HUES48 (cell line): ENCODE results near the gene VPS45.
"Not testable (repeated sequence)": the region's sequence is repeated elsewhere in the genome, so short reads cannot be mapped to it uniquely, and the experiment has no call there.

Source experiments
- H3K27ac ChIP-seq: one replicate; pipeline ENCODE4 v1.7.0; 2013; ENCODE audit warnings: low read depth, low read length, inconsistent platforms
- H3K27me3 ChIP-seq: 2 replicates; pipeline ENCODE4 v1.6.1; 2013; ENCODE audit warnings: mild to moderate bottlenecking, low read length; ENCODE audit not compliant: control insufficient read depth, insufficient read depth
- H3K36me3 ChIP-seq: 2 replicates; pipeline ENCODE4 v1.6.1; 2013; ENCODE audit warnings: low read length; ENCODE audit not compliant: control insufficient read depth, insufficient read depth
- H3K4me1 ChIP-seq: 2 replicates; pipeline ENCODE4 v1.6.1; 2013; ENCODE audit warnings: mild to moderate bottlenecking, low read length; ENCODE audit not compliant: control insufficient read depth, insufficient read depth
- H3K4me3 ChIP-seq: 2 replicates; pipeline ENCODE4 v1.5.1; 2013; ENCODE audit warnings: mild to moderate bottlenecking, low read depth, low read length
- H3K9ac ChIP-seq: 2 replicates; pipeline ENCODE4 v1.6.1; 2013; ENCODE audit warnings: mild to moderate bottlenecking, low read depth, low read length, moderate library complexity
- H3K9me3 ChIP-seq: 2 replicates; pipeline ENCODE4 v1.6.1; 2013; ENCODE audit warnings: low read length; ENCODE audit not compliant: control insufficient read depth, insufficient read depth

VPS45 gene

GRCh38 chr1:150053926-150054325, 13.7 kb upstream of the VPS45 start:
- H3K9me3 ChIP-seq: no peaks in the 10 kb centered on the region
- no peaks in the 10 kb centered on the region for H3K36me3 ChIP-seq
- no peak overlapping the region for H3K27ac ChIP-seq
- H3K27me3 ChIP-seq: no peaks in the 10 kb centered on the region
- no peak overlapping the region for H3K9ac ChIP-seq
- H3K4me1 ChIP-seq: peaks cover 4% of the 10 kb centered on the region; the same call in 1 of the 2 replicates
- H3K4me3 ChIP-seq: no peak overlapping the region

GRCh38 chr1:150055507-150055906, 12.1 kb upstream of the VPS45 start:
- H3K27ac ChIP-seq: not testable (repeated sequence)

GRCh38 chr1:150056407-150056806, 11.2 kb upstream of the VPS45 start:
- Histone ChIP-seq H3K4me3 (no peak overlapping the region), H3K4me1 (no peaks in the 10 kb centered on the region), H3K9ac (no peak overlapping the region), H3K27me3 (no peaks in the 10 kb centered on the region), H3K36me3 (no peaks in the 10 kb centered on the region), H3K27ac (no peak overlapping the region), H3K9me3 (no peaks in the 10 kb centered on the region)

More at GRCh38 chr1:150055507-150055906, 12.1 kb upstream of the VPS45 start:
- not testable (repeated sequence) for H3K4me1 ChIP-seq, H3K9me3 ChIP-seq, H3K4me3 ChIP-seq, H3K9ac ChIP-seq, H3K36me3 ChIP-seq, H3K27me3 ChIP-seq

GRCh38 chr1:150060260-150060659, 7.3 kb upstream of the VPS45 start:
- Histone ChIP-seq H3K36me3 (no peaks in the 10 kb centered on the region), H3K4me1 (no peaks in the 10 kb centered on the region), H3K27me3 (no peaks in the 10 kb centered on the region), H3K4me3 (no peak overlapping the region), H3K9ac (no peak overlapping the region), H3K9me3 (no peaks in the 10 kb centered on the region), H3K27ac (no peak overlapping the region)

- Histone ChIP-seq H3K36me3 (no peaks in the 10 kb centered on the region), H3K9me3 (no peaks in the 10 kb centered on the region), H3K27ac (no peak overlapping the region), H3K4me3 (no peak overlapping the region), H3K4me1 (0 out of 2 replicates have a peak, but pooled peaks cover 4% of the 10 kb centered on the region), H3K27me3 (no peaks in the 10 kb centered on the region), H3K9ac (no peak overlapping the region)
These were observed 5.9 kb upstream of the VPS45 start for GRCh38 chr1:150061632-150062101.

- H3K27ac ChIP-seq: no peak overlapping the region
- H3K36me3 ChIP-seq: no peaks in the 10 kb centered on the region
- no peak overlapping the region for H3K9ac ChIP-seq
- 0 out of 2 replicates have a peak, but pooled peaks cover 4% of the 10 kb centered on the region for H3K4me1 ChIP-seq
- H3K9me3 ChIP-seq: no peaks in the 10 kb centered on the region
- no peak overlapping the region for H3K4me3 ChIP-seq
- no peaks in the 10 kb centered on the region for H3K27me3 ChIP-seq
These were observed 5.5 kb upstream of the VPS45 start for GRCh38 chr1:150062113-150062512.

GRCh38 chr1:150065184-150065871, 2.2 kb upstream of the VPS45 start:
- Histone ChIP-seq H3K9ac (no peak overlapping the region), H3K27ac (no peak overlapping the region), H3K36me3 (peaks cover 13% of the 10 kb centered on the region), H3K27me3 (no peaks in the 10 kb centered on the region), H3K4me1 (0 out of 2 replicates have a peak, but pooled peaks cover 4% of the 10 kb centered on the region), H3K4me3 (no peak overlapping the region), H3K9me3 (no peaks in the 10 kb centered on the region)

- H3K9ac ChIP-seq: peak overlapping the region; percentile 92
- H3K4me3 ChIP-seq: peak overlapping the region; percentile 89
- H3K36me3 ChIP-seq: peaks cover 13% of the 10 kb centered on the region
- 0 out of 2 replicates have a peak, but pooled peaks cover 4% of the 10 kb centered on the region for H3K4me1 ChIP-seq
- H3K27me3 ChIP-seq: no peaks in the 10 kb centered on the region
- H3K9me3 ChIP-seq: no peaks in the 10 kb centered on the region
- H3K27ac ChIP-seq: peak overlapping the region; percentile 93
These were observed 1.2 kb upstream of the VPS45 start for GRCh38 chr1:150066328-150066727.

- H3K27me3 ChIP-seq: no peaks in the 10 kb centered on the region
- peak overlapping the region; percentile 93 for H3K27ac ChIP-seq
- peaks cover 13% of the 10 kb centered on the region for H3K36me3 ChIP-seq
- H3K9ac ChIP-seq: peak overlapping the region; percentile 92
- H3K4me3 ChIP-seq: peak overlapping the region; percentile 89
- H3K9me3 ChIP-seq: no peaks in the 10 kb centered on the region
- 0 out of 2 replicates have a peak, but pooled peaks cover 4% of the 10 kb centered on the region for H3K4me1 ChIP-seq
These were observed 765 bp upstream of the VPS45 start for GRCh38 chr1:150066838-150067183.

GRCh38 chr1:150068109-150068435, 496 bp downstream of the VPS45 start:
- H3K4me1 ChIP-seq: 0 out of 2 replicates have a peak, but pooled peaks cover 4% of the 10 kb centered on the region
- H3K27me3 ChIP-seq: no peaks in the 10 kb centered on the region
- peak overlapping the region; percentile 89 for H3K4me3 ChIP-seq
- H3K27ac ChIP-seq: peak overlapping the region; percentile 93
- H3K9ac ChIP-seq: peak overlapping the region; percentile 92; the same call in 1 of the 2 replicates
- H3K36me3 ChIP-seq: peaks cover 23% of the 10 kb centered on the region
- H3K9me3 ChIP-seq: no peaks in the 10 kb centered on the region

- Histone ChIP-seq H3K9ac (no peak overlapping the region), H3K9me3 (no peaks in the 10 kb centered on the region), H3K27me3 (no peaks in the 10 kb centered on the region), H3K4me1 (0 out of 2 replicates have a peak, but pooled peaks cover 4% of the 10 kb centered on the region), H3K4me3 (no peak overlapping the region), H3K36me3 (peaks cover 38% of the 10 kb centered on the region), H3K27ac (no peak overlapping the region)
These were observed 2.3 kb downstream of the VPS45 start for GRCh38 chr1:150069923-150070322.
